ENCODE data around the gene ITPR2.
"Not testable (repeated sequence)": the region's sequence is repeated elsewhere in the genome, so short reads cannot be mapped to it uniquely, and the experiment has no call there.

The ITPR2 gene

DNA sequence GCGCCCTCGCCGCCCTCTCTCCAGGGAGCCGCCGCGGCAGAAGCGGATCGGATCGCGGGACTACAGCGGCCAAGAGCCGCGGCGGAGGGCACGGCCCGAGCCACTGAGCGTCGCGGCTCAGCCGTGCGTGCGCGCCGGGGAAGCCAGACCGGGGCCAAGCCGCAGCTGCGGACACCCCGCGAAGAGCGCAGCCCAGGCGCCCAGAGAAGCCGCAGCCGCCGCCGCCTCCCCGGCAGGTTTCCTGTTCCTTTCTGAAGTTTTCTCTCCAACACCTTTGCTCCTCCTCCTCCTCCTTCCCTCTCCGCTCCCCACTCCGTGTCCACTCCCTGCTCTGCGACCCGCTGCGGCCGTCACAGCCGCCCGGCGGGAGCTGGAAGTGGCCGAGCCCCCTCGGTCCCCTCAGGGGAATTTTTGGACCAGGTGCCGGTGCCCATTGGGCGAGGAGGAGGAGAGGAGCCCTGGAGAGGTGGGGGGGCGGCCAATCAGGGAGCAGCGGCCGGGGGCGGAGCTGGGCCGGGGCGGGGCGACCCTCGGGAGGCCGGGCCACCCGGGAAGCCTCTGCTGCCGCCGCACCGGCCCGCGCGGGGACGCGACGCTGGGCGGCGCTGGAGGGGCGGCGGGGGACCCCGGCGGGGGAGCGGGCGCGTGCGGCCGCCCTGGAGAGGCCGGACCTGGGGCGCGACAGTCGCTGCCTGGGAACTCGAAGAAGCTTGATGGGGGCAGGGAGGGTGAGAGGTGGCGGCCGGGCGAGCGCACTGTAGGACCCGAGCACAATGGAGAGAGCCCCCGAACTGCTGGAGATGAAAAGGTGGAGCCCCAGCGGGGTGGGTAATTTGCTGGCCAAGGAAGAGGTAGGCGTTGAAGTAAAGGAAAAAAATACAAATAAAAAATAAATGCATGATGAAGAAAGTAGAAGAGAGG, at the start of gene ITPR2:
TSS of gene ITPR2 (minus strand) at position 373 of the 921 bp plus-strand sequence. CDS start 413 bp downstream, outside the sequence.
- in situ Hi-C loops (cut with MboI; ENCODE audit: low sequenced_read_pairs) = no loop called here

DNA sequence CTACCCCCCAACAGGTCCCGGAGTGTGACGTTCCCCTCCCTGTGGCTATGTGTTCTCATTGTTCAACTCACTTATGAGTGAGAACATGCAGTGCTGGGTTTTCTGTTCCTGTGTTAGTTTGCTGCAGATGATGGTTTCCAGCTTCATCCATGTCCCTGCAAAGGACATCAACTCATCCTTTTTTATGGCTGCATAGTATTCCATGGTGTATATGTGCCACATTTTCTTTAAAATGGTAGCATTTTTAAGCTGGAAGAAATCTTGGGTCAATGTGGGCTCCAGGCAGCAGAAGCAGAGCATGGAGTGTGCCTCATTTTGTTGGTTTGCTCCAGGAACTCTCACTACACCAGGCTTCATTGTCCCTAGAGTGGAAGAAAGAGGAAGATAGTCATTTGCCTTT, 47.6 kb upstream of the ITPR2 start:
- in situ Hi-C loops (cut with MboI; ENCODE audit: low sequenced_read_pairs) = no loop called here

DNA sequence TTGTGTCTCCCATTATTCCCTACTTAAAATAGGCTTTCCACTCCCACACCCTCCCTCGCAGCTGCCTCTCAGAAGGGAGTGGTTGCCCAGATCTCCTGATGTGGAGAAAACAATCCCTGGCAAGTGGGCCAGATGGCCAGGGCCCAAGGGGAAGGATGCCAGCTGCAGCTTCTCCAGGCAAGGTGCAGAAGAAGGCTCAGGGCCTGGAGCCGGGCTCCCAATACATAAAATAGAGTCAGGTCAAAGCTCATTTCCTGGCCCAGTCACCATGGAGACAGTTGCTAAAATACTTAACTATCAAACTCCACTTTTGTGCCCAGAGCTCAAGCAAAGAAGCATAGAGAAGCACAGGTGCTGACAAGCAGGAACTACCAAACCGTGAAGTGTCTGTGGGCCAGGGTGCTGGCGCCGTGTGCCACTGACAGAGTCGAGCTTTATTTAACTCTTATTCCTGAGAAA, 45.7 kb upstream of the ITPR2 start:
- in situ Hi-C loops (cut with MboI; ENCODE audit: low sequenced_read_pairs) = no loop called here

DNA sequence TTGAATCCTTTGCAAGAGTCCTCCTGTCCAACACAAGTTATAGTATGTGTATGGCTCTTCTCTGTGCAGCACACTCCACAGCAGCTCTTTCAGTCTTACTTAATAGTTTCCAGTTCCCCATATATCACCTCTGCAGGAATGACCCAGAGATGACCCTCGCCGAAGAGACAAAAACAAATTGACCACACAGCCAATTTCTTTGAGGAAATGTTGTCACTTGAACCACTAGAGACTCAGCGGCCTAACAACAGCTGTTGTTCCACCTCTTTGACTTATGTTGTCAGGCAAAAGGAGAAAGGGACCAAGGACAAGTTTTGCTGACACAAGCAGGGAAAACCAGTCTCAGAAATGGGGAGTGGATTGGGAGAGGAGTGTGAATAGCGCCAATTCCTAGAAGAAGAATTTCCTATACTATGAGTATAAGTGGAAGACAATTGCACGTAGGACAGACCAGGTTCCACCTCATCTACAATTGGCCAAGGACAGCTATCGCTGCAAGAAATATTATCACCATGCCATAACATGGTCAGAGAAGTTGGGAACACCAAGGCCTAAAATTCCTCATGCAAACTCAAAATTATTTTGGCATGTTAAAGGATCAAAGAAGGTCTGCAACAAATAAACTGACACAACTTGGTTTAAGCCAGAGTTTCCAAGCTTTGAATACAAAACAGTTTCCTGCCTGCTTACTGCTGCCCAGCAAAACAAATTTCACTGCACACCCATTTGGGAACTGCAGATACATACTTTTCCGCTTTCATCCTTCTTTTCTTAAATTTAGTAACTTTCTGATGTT, 41.7 kb upstream of the ITPR2 start:
- in situ Hi-C loops (cut with MboI; ENCODE audit: low sequenced_read_pairs) = no loop called here

DNA sequence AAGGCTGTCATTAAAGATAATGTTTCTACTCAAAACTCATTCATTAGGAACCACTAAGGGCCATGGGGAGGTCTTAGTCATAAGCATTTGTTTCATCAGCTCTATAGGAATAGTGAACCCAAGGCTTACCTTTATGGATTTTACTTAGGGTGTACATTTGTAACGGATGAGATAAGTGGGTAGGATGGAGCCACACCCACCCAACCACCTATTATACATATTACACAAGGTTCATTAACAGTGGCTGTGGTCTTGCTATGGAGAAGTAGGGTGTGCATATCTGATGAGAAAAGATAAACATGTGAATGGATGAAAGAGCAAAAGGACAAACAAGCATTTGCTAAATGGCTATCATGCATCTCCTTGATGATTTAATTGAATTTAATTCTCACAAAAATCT, 39.6 kb upstream of the ITPR2 start:
- in situ Hi-C loops (cut with MboI; ENCODE audit: low sequenced_read_pairs) = no loop called here

DNA sequence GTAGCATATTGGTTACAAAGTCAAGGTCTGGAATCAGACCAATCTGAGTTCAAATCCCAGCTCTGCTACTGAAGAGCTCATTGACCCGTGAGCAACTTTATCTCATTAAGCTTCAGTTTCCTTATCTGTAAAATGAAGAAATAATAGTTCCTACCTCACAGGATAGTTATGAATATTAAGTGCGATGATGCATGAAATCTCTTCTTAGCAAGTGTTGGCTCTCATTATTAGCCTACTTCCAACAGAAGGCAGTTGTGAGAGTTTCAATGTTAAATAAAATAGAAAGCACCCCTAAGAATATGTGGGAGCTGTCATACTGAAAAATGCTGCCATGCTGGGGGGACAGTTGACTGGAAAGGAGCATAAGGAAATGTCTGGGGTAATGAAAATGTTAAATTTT, 39.0 kb upstream of the ITPR2 start:
- in situ Hi-C loops (cut with MboI; ENCODE audit: low sequenced_read_pairs) = no loop called here

DNA sequence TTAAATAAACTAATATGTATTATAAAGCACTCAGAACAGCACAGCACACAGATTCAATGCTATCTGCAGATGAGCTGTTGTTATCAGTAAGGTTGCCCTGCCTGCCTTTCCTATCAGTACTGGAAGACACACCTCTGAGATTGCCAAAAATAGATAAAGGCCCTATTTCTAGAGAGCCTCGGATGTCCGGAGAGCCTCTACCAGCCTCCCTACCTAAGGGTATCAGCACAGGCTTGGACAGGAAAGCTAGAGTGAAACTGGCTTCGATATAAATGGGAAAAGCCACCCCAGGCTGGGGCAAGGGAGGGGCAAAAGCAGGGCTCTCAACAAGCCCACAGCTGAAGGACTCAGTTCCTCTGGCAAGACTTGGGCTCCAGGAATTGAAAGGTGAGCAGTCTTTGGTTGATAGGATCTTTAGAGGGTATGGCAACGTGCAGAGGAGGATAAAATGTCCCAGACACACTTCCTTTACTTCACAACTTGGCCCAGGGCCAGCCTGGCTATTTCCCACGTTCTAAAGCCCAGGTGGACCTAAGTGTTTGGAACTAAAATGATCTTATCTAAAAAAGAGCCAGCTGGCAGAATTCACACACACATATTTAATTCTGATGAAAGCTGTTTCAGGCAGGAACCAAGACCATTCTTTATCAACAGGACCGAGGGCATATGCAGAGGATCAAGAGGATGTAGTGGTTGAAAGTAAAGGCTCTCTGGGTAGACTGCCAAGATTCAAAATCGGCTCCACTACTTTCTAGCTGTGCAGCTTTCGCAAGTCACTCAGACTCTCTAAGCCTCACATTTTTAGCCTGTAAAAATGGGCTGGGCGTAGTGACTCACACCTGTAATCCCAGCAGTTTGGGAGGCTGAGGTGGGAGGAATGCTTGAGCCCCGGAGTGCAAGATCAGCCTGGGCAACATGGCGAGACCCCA, 37.8 kb upstream of the ITPR2 start:
- in situ Hi-C loops (cut with MboI; ENCODE audit: low sequenced_read_pairs) = no loop called here

DNA sequence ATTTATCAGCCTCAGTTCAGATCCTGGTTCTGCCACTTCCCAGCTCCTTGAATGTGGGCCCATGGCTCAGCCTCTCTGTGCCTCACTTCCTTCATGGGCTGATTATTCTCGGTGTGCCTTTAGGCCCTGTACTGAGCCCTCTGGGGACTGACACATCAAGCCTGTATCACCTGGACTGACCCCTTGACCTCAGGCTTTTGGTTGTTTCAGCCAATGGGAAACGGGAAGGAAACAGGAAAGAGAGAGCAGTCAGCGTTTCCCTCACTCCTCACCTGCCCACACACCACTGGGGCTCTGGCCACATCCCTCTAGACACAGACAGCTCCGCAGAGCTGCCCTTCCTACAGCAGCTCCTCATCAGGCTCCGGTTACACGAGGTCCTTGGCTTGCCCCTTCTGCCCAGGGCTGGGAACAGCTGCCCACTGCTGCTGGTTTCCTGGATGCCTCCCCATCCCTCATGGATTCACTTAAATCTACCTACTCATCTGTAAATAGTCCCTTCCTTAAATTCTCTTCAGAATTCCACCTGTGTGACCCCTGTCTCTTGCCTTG, 37.0 kb upstream of the ITPR2 start:
- in situ Hi-C loops (cut with MboI; ENCODE audit: low sequenced_read_pairs) = no loop called here

DNA sequence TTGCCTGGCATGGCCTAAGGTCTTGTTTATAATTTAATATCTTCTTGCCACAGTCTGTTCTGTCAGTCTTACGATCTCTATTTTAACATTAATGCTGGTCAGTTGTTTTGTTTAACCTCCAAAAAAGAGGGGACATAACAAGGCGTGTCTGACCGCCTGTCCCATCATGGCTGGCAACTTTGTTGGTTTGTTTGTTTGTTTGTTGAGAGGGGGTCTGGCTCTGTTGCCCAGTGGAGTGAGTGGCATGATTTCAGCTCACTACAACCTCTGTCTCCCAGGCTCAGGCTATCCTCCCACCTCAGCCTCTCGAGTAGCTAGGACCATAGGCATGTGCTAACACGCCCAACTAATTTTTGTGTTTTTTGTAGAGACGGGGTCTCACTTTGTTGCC, 36.1 kb upstream of the ITPR2 start:
- in situ Hi-C loops (cut with MboI; ENCODE audit: low sequenced_read_pairs) = no loop called here

DNA sequence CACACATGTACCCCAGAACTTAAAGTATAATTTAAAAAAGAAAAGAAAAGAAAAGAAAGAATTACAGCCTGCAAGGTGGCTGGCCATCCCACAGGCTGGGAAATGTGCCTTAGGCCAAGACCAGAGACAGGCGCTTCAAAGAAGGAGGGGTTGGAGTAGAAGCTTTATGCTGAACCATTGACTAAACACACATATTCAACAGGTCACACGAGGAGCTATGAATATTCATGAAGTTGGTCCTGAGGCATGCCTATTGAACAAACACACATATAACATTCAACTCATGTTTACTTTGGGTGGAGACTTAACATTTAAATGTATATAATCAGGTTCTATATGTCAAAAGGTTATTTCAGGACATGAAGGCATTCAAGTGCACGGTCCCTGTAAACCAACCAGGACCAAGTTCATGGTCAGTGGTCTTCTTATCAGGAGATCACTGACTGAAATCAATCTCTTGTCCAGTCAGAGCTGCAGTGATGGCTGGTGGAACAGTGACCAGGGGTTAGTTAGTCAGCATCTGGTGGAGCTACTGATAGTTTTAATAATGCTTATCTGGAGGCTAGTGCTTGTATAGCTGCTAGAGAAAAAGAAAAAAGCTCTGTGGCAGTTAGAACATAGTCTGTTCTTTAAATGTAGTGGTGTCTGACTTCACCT, 35.6 kb upstream of the ITPR2 start:
- in situ Hi-C loops (cut with MboI; ENCODE audit: low sequenced_read_pairs) = no loop called here

DNA sequence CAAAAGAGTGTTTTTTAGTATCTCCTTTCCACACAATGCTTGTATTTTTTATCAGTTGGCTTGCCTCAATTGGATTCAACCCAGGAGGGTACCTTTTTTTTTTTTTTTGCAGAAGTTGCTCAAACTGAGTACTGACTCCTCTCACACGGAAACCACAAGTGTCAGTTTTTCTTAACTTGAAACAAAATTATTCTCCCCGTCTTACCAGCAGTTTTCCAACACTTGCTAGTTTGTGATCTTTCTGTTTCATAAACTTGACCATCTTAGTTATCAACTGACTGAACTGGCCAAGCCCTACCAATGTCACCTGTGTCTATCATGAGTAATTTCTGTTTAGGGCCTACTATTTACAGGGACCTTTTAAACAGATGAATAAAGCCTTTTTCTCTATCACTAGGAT, 34.1 kb upstream of the ITPR2 start:
- in situ Hi-C loops (cut with MboI; ENCODE audit: low sequenced_read_pairs) = no loop called here

DNA sequence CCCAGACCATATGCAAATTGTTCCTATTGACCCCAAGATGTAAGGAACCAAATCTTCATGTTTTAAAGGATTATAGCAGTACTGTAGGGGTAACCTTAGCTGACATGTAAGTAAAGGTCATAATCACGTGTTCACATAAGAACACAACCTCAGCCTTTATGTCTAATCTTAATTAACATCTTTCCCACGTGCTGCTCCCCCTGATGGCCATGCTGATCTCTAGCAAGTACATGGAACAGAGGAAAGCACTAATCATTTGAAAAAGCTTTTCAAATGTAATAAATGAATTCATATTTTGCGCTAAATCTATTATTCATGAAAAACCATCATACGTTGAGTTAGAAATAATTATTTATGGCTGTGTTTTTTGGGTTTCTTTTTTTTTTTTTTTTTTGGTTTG, 30.5 kb upstream of the ITPR2 start:
- in situ Hi-C loops (cut with MboI; ENCODE audit: low sequenced_read_pairs) = no loop called here

DNA sequence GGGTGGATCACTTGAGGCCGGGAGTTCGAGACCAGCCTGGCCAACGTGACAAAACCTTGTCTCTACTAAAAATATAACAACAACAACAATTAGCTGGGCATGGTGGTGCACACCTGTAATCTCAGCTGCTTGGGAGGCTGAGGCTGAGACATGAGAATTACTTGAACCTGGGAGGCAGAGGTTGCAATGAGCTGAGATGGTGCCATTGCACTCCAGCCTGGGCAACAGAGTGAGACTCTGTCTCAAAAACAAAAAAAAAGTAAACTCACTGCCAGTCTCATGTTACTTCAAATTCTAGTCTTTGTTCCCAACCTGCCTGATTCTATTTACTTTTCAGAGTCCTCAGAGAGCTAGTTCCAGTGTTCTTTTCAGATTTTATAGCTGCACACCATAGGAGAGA, 29.8 kb upstream of the ITPR2 start:
- in situ Hi-C loops (cut with MboI; ENCODE audit: low sequenced_read_pairs) = not testable (repeated sequence)

DNA sequence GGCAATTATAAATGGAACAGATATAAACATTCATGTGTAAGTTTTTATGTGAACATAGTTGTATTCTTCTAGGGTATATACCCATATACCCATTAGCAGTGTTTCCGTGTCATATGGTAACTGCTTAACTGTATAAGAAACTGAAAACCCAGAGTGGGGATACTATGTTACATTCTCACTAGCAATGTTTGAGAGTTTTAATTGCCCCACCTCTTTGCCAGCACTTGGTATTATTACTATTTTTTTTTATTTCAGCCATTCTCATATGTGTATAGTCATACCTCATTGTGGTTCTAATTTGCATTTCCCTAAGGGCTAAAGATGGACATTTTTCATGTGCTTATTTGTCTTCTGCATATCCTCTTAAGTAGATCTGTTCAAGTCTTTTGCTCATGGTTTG, 28.7 kb upstream of the ITPR2 start:
- in situ Hi-C loops (cut with MboI; ENCODE audit: low sequenced_read_pairs) = no loop called here

DNA sequence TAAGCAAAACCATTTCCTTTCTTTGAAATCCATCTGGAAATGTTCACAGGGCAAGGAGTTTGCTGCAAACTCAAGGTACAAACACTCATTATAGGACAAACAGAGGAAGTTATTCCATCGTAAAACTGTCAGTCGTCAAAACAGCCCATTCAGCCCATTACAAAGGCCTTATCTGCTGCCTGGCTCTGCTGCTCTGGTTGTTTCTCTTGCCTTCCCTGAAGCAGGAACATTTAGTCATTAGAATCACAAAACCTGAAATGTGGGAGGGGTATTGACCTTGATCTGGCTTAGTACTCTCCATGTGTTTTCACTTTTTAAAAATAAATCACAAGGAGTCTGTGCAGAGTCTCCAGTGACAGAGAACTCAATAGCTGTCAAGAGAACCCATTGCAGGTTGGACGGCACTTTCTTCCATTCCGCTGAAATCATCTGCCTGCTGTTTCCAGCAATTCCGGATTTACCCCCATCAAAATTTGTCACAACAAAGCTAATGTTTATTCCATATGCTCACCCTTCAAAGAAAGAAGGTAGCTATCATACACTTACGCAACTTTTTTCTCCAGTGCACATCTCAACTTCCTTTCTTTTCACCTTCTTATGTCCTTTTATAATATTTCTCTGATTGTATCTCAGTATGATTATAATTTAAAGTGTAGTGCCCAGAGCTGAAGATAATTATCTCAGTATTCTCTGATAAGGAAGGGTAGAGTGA, 24.6 kb upstream of the ITPR2 start:
- in situ Hi-C loops (cut with MboI; ENCODE audit: low sequenced_read_pairs) = no loop called here

DNA sequence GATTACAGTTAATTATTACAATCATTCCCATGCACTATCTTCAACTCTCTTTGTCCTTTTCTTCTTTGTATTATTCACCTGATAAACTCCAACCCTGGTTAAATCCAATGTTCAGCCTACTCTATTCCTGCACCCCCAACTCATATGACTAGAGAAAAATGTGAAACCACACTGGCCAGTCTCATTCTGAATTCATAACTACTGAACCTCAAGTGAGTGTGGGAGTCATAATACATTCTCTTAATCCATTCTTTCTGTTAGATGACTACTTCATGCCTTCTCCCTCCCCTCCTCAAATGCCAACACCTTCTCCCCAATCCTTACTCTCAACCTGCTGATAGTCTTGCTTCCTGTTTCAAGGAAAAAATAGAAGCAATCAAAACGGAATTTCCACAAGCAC, 22.3 kb upstream of the ITPR2 start:
- in situ Hi-C loops (cut with MboI; ENCODE audit: low sequenced_read_pairs) = no loop called here

DNA sequence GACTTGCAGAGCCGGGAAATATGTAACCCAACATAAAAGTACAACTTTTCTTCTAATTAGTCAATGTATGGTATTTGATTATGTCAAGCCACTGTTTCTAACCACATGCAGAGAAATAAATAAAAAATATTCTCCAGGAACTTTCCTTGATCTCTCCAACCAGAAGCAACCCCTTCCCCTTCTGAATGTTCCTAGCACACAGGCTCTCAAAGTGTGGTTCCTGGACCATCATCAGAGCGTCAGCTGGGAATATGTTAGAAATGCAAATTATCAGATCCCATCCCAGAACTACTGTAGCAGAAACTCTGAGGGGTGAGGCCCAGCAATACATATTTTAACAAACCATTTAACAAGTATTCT, 21.0 kb upstream of the ITPR2 start:
- in situ Hi-C loops (cut with MboI; ENCODE audit: low sequenced_read_pairs) = no loop called here

DNA sequence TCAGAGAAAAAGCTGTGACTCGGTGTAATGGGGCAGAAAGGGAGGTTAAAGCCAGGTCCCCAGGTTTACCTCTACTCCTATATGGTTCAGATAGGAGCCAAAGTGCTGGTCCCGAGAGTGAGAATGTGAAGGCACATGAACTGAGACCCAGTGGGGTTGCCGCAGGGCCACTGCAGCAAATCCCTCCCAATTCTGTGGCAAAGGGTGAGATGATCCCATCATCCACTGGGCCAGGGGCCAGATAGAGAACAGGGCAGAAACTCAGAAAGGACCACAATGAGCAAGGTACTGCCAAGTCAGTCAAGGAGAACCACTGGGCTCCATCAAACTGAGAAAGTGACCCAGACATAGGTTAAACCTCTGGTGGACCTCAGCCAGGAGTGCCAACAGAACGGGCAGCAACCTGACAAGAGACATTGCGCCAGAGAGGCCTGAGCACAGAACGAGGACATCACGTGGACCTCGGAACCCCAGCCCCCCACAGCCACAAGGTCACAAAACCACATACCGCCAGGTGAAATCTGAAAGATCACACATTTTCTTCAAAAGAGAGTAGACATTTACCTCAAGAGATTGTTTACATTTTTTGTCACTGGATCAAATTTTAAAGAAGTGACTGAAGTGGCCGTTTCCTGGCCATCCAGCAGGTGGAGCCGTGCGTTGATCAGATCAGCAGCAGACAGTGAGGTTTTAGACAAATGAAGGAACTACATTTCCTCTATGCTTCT, 20.5 kb upstream of the ITPR2 start:
- in situ Hi-C loops (cut with MboI; ENCODE audit: low sequenced_read_pairs) = no loop called here
